Measurements from ENCODE around the gene ZFP36L2.

- TF ChIP-seq DPF2 (IDR thresholded peaks at IDR 0.05) (no peak), EP300 (IDR thresholded peaks at IDR 0.05; ENCODE audit: borderline replicate concordance in 1 of 2, control insufficient read depth in 1 of 2, low read depth in 2 of 2, low read length in 2 of 2) (no peak), CTCF (IDR thresholded peaks at IDR 0.05 in 2 of 3, conservative IDR thresholded peaks at IDR 0.05 in 1 of 3; ENCODE audit: control insufficient read depth in 2 of 3, extremely low read depth in 1 of 3, insufficient read depth in 1 of 3, low read depth in 3 of 3, low read length in 3 of 3) (no peak), MXI1 (IDR thresholded peaks at IDR 0.05; ENCODE audit: low read depth, low read length) (no peak), CHD1 (IDR thresholded peaks at IDR 0.05; ENCODE audit: low read depth, low read length) (no peak), JUNB (IDR thresholded peaks at IDR 0.05) (no peak), POLR2A (IDR thresholded peaks at IDR 0.05; ENCODE audit: low read depth, low read length) (no peak), FOXK2 (IDR thresholded peaks at IDR 0.05) (no peak)
- TF ChIP-seq, protein P1, sequence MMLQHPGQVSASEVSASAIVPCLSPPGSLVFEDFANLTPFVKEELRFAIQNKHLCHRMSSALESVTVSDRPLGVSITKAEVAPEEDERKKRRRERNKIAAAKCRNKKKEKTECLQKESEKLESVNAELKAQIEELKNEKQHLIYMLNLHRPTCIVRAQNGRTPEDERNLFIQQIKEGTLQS (IDR thresholded peaks at IDR 0.05; ENCODE audit: borderline replicate concordance, extremely low read depth, low read depth, low read length): no peak
Observed at GRCh38 chr2:43238813-43239212, 12.4 kb upstream of the ZFP36L2 start.
